SJCRH30 (cell line): Measurements from ENCODE around the gene CCDC152. TPM values are rescaled to one million over a fixed set of nuclear protein-coding genes. Genes with fewer than 3 reads are reported as not detected.
"Not testable (repeated sequence)": the region's sequence is repeated elsewhere in the genome, so short reads cannot be mapped to it uniquely, and the experiment has no call there.

Source experiments
- DNase-seq, 2 experiments: peaks; one replicate each; pipeline ENCODE4 v3.0.0-alpha.2; 2015 to 2020
- H3K27ac ChIP-seq: fragments of 250-450 bp; sonication (Bioruptor Pico); 2 replicates; pipeline ENCODE4 v1.5.1; 2020; ENCODE audit warnings: mild to moderate bottlenecking, moderate library complexity
- H3K27me3 ChIP-seq: fragments of 250-450 bp; sonication (Bioruptor Pico); 2 replicates; pipeline ENCODE4 v1.5.1; 2020; ENCODE audit warnings: mild to moderate bottlenecking, moderate library complexity
- H3K36me3 ChIP-seq: fragments of 250-450 bp; sonication (Bioruptor Pico); 2 replicates; pipeline ENCODE4 v1.5.1; 2020; ENCODE audit warnings: mild to moderate bottlenecking, moderate library complexity
- H3K4me1 ChIP-seq: fragments of 250-450 bp; sonication (Bioruptor Pico); 2 replicates; pipeline ENCODE4 v1.5.1; 2020; ENCODE audit warnings: mild to moderate bottlenecking, moderate library complexity
- H3K4me3 ChIP-seq: fragments of 250-450 bp; sonication (Bioruptor Pico); 2 replicates; pipeline ENCODE4 v1.5.1; 2020; ENCODE audit warnings: mild to moderate bottlenecking, moderate library complexity
- H3K9me3 ChIP-seq: fragments of 250-450 bp; sonication (Bioruptor Pico); replicated peaks from 2 replicates; pipeline ENCODE4 v1.5.1; 2020; ENCODE audit warnings: mild to moderate bottlenecking, moderate library complexity
- total RNA-seq: library from RNA; depleted of rRNA; stranded (reverse); fragments of >200 nt; shearing (Covaris generic); gene quantifications from 2 replicates; pipeline ENCODE4 v1.2.3, GENCODE V29; 2014; rRNA removed

The CCDC152 gene
- total RNA-seq, 1 experiment from 2014 or later, result 0.20 TPM

GRCh38 chr5:42840842-42841567 lies 84.4 kb downstream of the CCDC152 start:
- peaks cover 6% of the 10 kb centered on the region; the same call in 1 of the 2 replicates for H3K9me3 ChIP-seq
- no peaks in the 10 kb centered on the region for H3K36me3 ChIP-seq
- peaks cover 10% of the 10 kb centered on the region for H3K4me1 ChIP-seq
- DNase-seq, result no peak
- H3K27ac ChIP-seq, result no peak overlapping the region
- H3K4me3 ChIP-seq, result no peak overlapping the region
- H3K27me3 ChIP-seq, result no peaks in the 10 kb centered on the region

- Histone ChIP-seq H3K4me3 (no peak overlapping the region), H3K27ac (peak overlapping the region; percentile 34; the same call in 1 of the 2 replicates), H3K4me1 (peaks cover 10% of the 10 kb centered on the region), H3K36me3 (no peaks in the 10 kb centered on the region), H3K27me3 (no peaks in the 10 kb centered on the region), H3K9me3 (peaks cover 11% of the 10 kb centered on the region)
- DNase-seq, result peak; percentile 11 to 45
These were observed 86.5 kb downstream of the CCDC152 start for GRCh38 chr5:42842921-42843641.

- Histone ChIP-seq H3K4me3 (no peak overlapping the region), H3K4me1 (peaks cover 10% of the 10 kb centered on the region), H3K27ac (peak overlapping the region; percentile 34; the same call in 1 of the 2 replicates), H3K36me3 (no peaks in the 10 kb centered on the region), H3K27me3 (no peaks in the 10 kb centered on the region), H3K9me3 (peaks cover 11% of the 10 kb centered on the region)
- peak; percentile 23 to 53 for DNase-seq
These were observed 87.2 kb downstream of the CCDC152 start for GRCh38 chr5:42843675-42844292.

- Histone ChIP-seq H3K4me1 (peaks cover 10% of the 10 kb centered on the region), H3K9me3 (peaks cover 11% of the 10 kb centered on the region)
- H3K27me3 ChIP-seq, DNase-seq, H3K36me3 ChIP-seq, H3K4me3 ChIP-seq, H3K27ac ChIP-seq: not testable (repeated sequence)
These were observed 87.8 kb downstream of the CCDC152 start for GRCh38 chr5:42844408-42844807.

- Histone ChIP-seq H3K4me3 (no peak overlapping the region), H3K4me1 (peaks cover 24% of the 10 kb centered on the region), H3K27ac (no peak overlapping the region), H3K36me3 (no peaks in the 10 kb centered on the region), H3K9me3 (peaks cover 9% of the 10 kb centered on the region), H3K27me3 (no peaks in the 10 kb centered on the region)
- no peak for DNase-seq
These were observed 91.9 kb downstream of the CCDC152 start for GRCh38 chr5:42848545-42848944.

- peak in 1 of 2 experiments; percentile 53 for DNase-seq
- Histone ChIP-seq H3K27me3 (no peaks in the 10 kb centered on the region), H3K36me3 (no peaks in the 10 kb centered on the region), H3K4me1 (peaks cover 50% of the 10 kb centered on the region), H3K4me3 (no peak overlapping the region), H3K9me3 (peaks cover 9% of the 10 kb centered on the region), H3K27ac (peak overlapping the region; percentile 9; the same call in 1 of the 2 replicates)
These were observed 94.9 kb downstream of the CCDC152 start for GRCh38 chr5:42851481-42851880.

Other genes starting within 250 kb of the CCDC152 start
- 195 and 221 TPM in 2 replicates for gene SELENOP, start 55.1 kb downstream of the CCDC152 start, total RNA-seq